Anterior cingulate cortex (tissue), 58 donors: ENCODE results near the gene MUC21.
"Not testable (repeated sequence)": the region's sequence is repeated elsewhere in the genome, so short reads cannot be mapped to it uniquely, and the experiment has no call there.

ENCODE experiments used
- DNase-seq, 58 donors: peaks; one replicate each; lab custom pipeline; 2025; lab: John Stamatoyannopoulos, UW

The MUC21 gene

GRCh38 chr6:30966154-30966553 is 17.4 kb upstream of the MUC21 start:
- DNase-seq: no peak

- DNase-seq: peak in 13 of 58 donors; percentile 2 to 51 (median 8)
Measured at GRCh38 chr6:30969171-30969570, 14.3 kb upstream of the MUC21 start.

GRCh38 chr6:30970946-30971345 is 12.6 kb upstream of the MUC21 start:
- no peak for DNase-seq

GRCh38 chr6:30972816-30973215 is 10.7 kb upstream of the MUC21 start:
- DNase-seq: no peak

- no peak for DNase-seq
Measured at GRCh38 chr6:30974490-30975252, 8.8 kb upstream of the MUC21 start.

- no peak for DNase-seq
Measured at GRCh38 chr6:30979141-30979540, 4.4 kb upstream of the MUC21 start.

GRCh38 chr6:30979690-30980089 is 3.8 kb upstream of the MUC21 start:
- no peak for DNase-seq

- no peak for DNase-seq
Measured at GRCh38 chr6:30981942-30982772, 1.4 kb upstream of the MUC21 start.

- no peak for DNase-seq
Measured at GRCh38 chr6:30985490-30985889, 2.0 kb downstream of the MUC21 start.

GRCh38 chr6:30987304-30987703 is 3.8 kb downstream of the MUC21 start:
- DNase-seq: no peak

- DNase-seq: no peak
Measured at GRCh38 chr6:30988209-30988825, 4.8 kb downstream of the MUC21 start.

- peak in 1 of 58 donors; percentile 7 for DNase-seq
Measured at GRCh38 chr6:30990422-30991086, 7.0 kb downstream of the MUC21 start.

GRCh38 chr6:30991891-30992290 is 8.4 kb downstream of the MUC21 start:
- DNase-seq: no peak

GRCh38 chr6:30997301-30997700 is 13.8 kb downstream of the MUC21 start:
- DNase-seq: no peak

GRCh38 chr6:30998785-30999184 is 15.3 kb downstream of the MUC21 start:
- no peak for DNase-seq

GRCh38 chr6:31000067-31000860 is 16.7 kb downstream of the MUC21 start:
- DNase-seq: not testable (repeated sequence)

- no peak for DNase-seq
Measured at GRCh38 chr6:31001281-31001888, 17.9 kb downstream of the MUC21 start.

- no peak for DNase-seq
Measured at GRCh38 chr6:31002471-31002870, 19.0 kb downstream of the MUC21 start.

GRCh38 chr6:31004794-31005193 is 21.3 kb downstream of the MUC21 start:
- DNase-seq: no peak
